Ramos (cell line): Measurements from ENCODE around the gene TUBGCP5.
"Not testable (repeated sequence)": the region's sequence is repeated elsewhere in the genome, so short reads cannot be mapped to it uniquely, and the experiment has no call there.

Experiments used
- in situ Hi-C: fragments of 300-500 bp; cut with MboI; formaldehyde crosslinking; loops from one replicate; pipeline ENCODE4 v1.14.3; 2022; ENCODE audit warnings: low sequenced_read_pairs; ENCODE audit not compliant: unreplicated experiment

Gene TUBGCP5

GRCh38 chr15:23039143-23039916 is at the start of gene TUBGCP5:
TSS of gene TUBGCP5 (minus strand) at chr15:23039569. CDS start at chr15:23039543, 26 bp downstream.
- in situ Hi-C loops, result no loop called here

- in situ Hi-C loops, result no loop called here
Measured at GRCh38 chr15:23083115-23083514, 43.7 kb upstream of the TUBGCP5 start.

DNA sequence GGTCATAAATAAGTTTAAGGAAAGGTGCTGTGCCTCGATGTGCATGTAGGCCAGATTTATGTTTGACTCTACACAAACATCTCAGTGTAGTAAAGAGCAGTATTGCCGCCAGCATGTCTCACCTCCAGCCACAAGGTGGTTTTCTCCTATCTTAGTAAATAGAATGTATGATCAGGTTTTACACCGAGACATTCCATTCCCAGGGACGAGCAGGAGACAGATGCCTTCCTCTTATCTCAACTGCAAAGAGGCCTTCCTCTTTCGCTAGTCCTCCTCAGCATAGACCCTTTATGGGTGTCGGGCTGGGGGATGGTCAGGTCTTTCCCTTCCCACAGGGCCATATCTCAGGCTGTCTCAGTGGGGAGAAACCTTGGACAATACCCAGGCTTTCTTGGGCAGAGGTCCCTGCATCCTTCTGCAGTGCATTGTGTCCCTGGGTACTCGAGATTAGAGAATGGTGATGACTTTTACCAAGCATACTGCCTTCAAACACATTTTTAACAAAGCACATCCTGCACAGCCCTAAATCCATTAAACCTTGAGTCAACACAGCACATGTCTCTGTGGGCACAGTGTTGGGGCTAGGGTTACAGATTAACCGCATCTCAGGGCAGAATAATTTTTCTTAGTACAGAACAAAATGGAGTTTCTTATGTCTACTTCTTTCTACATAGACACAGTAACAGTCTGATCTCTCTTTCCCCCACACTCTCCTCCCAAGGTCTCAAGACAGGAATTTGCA is 42.8 kb upstream of the TUBGCP5 start:
- in situ Hi-C loops, result not testable (repeated sequence)

- in situ Hi-C loops, result no loop called here
Measured at GRCh38 chr15:23081271-23081670, 41.9 kb upstream of the TUBGCP5 start.

DNA sequence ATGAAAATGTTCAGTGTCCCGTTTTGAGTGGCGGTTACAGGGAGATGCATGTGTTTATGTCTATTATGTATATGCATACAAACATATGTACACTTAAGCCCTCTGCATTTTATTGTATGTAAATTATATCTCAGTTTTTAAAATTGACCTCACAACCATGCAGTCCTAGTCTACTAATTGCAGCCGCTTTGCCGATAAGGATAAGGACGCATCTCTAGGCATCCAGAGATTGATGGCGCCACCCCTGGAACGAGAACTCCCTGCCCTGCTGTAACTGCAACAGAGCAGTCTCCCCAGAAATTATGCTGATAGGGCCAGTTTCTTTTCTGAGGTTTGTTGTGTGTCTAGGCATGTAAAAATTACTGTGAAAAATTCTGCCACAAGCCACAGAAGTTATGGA is 40.4 kb upstream of the TUBGCP5 start:
- in situ Hi-C loops, result loop anchor here (10.0 kb wide), 1 partner anchor 65 kb away; no protein-coding TSS in a partner anchor

DNA sequence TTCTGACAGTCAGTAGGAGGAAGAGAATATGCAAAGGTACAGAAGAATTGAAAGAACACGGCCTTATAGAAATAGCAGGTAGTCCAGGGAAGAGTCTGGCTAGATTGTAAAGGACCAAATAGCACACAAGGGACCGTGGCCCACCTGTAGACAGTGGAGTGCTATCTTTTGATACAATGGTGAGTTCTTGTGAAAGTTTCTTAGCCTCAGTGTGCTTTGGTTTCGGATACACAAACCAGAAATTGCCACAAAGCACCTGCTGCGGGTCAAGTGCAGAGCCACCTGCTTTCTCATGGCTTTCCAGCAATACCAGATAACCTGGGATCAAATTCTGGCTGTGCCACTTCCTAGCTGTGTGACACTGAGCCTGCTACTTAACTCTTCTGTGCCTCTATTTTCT is 36.6 kb upstream of the TUBGCP5 start:
- in situ Hi-C loops, result loop anchor here (10.0 kb wide), 1 partner anchor 61 kb away; no protein-coding TSS in a partner anchor

DNA sequence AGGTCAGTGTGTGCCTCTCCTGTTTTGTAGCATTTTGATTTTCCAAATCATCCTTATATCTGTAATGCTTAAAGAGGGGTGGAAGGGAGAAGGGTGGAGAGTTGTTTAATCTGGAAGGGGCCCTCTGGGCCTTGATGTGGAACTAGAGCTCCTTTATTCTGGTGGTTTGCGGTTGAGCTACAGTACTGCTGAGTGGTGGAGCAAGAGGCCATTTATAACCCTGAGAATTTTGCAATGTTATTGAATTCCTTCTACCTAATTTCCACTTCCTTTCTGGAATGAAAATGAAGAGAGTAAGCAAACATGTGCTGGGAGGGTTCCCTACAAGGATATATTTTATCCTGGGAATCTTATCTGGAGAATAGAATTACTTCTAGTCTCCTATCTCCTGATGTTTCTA is 35.3 kb upstream of the TUBGCP5 start:
- in situ Hi-C loops, result loop anchor here (10.0 kb wide), 1 partner anchor 60 kb away; no protein-coding TSS in a partner anchor

DNA sequence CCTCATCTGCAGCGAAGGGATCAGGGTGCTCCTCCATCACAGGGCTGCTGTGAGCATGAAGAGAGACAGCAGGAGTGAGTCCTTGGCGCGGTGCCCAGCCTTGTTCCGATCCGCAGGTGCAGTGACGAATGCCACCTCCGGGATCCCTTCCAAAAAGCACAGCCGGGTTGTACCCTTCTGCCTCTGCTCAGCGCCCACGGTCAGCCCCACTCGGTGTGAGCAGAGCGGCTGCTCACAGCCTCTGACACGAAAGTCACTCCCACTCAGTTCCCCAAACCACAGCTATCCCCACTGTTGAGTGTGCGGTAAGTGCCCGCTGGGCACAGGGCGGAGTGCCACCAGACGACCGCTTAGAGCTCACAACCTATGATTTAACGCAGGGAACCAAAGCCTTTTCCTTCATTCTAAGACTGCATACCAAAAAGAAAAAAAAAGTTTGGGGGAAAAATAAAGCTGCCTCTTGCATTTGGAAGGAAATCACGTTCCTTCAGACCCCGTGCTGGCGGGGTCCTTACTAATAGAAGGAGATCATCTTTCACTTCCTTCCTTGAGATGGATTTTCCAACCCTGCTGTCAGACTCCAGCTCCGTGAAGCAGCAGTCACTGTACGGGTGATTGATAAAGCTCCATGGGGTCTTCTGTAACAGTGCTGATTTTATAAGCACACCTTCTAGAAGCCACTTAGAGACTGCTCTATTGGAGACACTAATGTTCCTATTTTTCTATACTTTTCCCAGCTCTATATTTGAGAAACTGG is 34.7 kb upstream of the TUBGCP5 start:
- in situ Hi-C loops, result loop anchor here (10.0 kb wide), 1 partner anchor 59 kb away; no protein-coding TSS in a partner anchor

DNA sequence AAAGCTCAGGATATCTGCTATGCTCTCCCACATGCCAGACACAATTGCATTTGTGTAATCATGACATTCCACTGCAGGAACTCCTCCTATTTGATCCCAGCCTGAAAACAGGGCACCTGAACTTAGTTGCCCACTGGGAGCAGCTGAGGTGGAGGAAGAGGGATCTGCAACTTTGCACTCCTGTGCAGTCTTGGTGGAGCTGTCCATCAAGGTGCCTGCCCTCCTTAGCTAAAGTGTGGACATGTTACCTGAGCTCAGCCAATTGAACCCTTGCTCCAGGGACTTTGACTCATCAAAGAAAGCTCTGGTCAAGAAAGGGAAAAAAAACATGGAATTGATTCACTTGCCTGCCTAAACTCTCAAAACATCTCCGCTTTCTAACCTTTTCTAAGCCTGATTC is 33.3 kb upstream of the TUBGCP5 start:
- in situ Hi-C loops, result loop anchor here (10.0 kb wide), 1 partner anchor 58 kb away; no protein-coding TSS in a partner anchor

- in situ Hi-C loops, result loop anchor here (10.0 kb wide), 1 partner anchor 55 kb away; no protein-coding TSS in a partner anchor
Measured at GRCh38 chr15:23069496-23070166, 30.3 kb upstream of the TUBGCP5 start.

GRCh38 chr15:23067416-23067815 is 28.0 kb upstream of the TUBGCP5 start:
- in situ Hi-C loops, result no loop called here

DNA sequence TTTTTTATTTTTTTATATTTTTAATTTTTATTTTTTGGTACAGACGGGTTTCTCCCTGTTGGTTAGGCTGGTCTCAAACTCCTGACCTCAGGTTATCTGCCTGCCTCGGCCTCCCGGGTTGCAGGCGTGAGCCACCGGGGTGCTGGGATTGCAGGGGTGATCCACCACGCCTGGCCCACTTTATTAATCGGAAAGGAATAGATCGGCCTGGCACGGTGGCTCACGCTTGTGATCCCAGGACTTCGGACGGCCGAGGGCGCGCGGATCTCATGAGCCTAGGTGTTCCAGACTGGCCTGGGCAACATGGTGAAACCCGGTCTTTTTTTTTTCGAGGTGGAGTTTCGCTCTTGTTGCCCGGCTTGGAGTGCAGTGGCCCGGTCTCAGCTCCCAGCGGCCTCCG is 26.5 kb upstream of the TUBGCP5 start:
- in situ Hi-C loops, result no loop called here

DNA sequence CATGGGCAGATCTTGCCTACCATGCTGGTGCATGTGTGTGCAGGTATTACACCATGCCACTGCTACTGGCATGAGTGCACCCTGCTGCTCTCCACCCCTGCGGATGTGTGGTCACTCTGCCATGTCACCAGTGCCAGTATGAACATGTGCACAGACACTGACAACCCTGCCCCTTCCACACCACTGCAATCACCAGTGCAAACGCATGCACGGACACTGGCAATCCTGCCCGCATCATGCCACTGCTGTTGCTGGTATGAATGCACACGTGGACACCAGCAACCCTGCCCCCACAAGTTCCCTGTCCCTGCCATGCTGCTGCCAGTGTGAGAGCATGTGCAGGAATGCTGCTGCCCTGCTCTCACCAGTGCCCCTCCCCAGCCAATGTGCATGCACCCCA is 24.8 kb upstream of the TUBGCP5 start:
- in situ Hi-C loops, result no loop called here

DNA sequence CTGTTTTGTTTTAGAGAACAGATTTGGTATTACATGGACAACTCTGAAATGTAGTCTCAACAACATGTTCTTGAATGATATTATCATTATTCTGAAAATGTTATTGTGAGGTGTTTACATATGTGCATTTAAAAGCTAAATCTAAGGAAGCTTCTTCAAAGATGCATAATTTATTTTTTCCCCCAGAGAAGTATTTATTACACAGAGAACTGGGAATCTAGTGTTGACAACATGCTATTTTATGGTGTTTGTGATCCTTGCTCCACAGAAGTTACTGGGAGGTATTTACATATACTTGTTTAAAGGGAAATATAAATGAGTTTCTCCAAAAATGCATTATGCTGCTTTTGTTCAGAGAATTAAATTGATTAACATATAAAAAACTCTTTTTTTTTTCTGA is 18.3 kb upstream of the TUBGCP5 start:
- in situ Hi-C loops, result no loop called here

DNA sequence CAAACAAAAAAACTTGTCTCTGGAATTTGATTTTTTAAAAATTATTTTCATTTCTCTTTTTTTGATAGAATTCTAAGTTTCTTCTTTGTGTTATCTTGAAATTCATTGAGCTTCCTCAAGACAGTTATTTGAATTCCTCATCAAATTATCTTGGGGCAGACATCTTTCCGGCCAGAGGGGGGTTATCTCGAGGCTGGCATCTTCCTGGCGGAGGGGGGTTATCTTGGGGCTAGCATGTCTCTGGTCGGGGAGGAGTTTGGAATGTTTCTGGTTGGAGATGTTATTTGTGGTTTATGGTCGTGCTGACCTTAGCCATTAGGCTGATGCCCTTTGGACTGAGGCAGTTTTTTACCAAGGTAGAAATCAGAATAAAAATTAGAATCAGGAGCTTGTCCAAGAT is 15.9 kb upstream of the TUBGCP5 start:
- in situ Hi-C loops, result no loop called here

DNA sequence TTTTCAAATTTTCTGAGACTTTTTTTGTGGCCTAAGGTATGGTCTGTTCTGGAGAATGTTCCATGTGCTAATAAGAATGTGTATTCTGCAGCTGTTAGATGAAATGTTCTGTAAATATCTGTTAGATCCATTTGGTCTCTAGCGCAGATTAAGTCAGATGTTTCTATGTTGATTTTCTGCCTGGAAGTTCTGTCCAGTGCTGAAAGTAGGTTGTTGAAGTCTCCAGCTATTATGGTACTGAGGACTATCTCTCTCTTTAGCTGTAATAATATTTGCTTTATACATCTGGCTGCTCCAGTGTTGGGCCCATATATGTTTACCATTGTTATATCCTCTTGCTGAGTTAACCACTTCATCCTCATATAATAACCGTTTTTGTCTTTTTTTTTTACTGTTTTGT is 13.2 kb upstream of the TUBGCP5 start:
- in situ Hi-C loops, result no loop called here

GRCh38 chr15:23050708-23051107 is 11.3 kb upstream of the TUBGCP5 start:
- in situ Hi-C loops, result no loop called here

- in situ Hi-C loops, result no loop called here
Measured at GRCh38 chr15:23049984-23050628, 10.7 kb upstream of the TUBGCP5 start.

- in situ Hi-C loops, result not testable (repeated sequence)
Measured at GRCh38 chr15:23048572-23049282, 9.4 kb upstream of the TUBGCP5 start.
